K562 (cell line): ENCODE data around the gene GNAT1. TPM values are rescaled to one million over a fixed set of nuclear protein-coding genes. Genes with fewer than 3 reads are reported as not detected.
A peak's percentile ranks its signal among the peaks of the same experiment; 100 is the strongest.

Experiments
- BDP1 ChIP-seq: IDR thresholded peaks from 3 replicates; pipeline ENCODE4 v1.6.1; 2011; ENCODE audit not compliant: insufficient read length, insufficient read depth
- CREB1 ChIP-seq, 2 experiments: sonication (generic) in 1 of 2; formaldehyde crosslinking in 1 of 2; IDR thresholded peaks; 2 replicates each; pipeline versions ENCODE4 v1.6.1 to v1.8.0; 2012 to 2022; ENCODE audit warnings: inconsistent platforms in 1 of 2, mild to moderate bottlenecking in 1 of 2, missing genetic modification reagents in 1 of 2, moderate library complexity in 1 of 2
- CSDE1 ChIP-seq, 2 experiments: fragments of 450-650 bp; IDR thresholded peaks; 2 replicates each; pipeline ENCODE4 v1.6.1; 2016; ENCODE audit warnings: mild to moderate bottlenecking in 1 of 2
- DACH1 ChIP-seq: fragments of 450-650 bp; IDR thresholded peaks from 2 replicates; pipeline ENCODE4 v1.6.1; 2018; ENCODE audit not compliant: partially characterized antibody
- ETV6 ChIP-seq, 3 experiments: fragments of 150-350 bp in 1 of 3; sonication (generic) in 1 of 3; formaldehyde crosslinking in 1 of 3; IDR thresholded peaks; 2 replicates each; pipeline versions ENCODE4 v1.6.1 to v1.8.0; 2014 to 2022; ENCODE audit warnings: borderline replicate concordance in 2 of 3, low read depth in 2 of 3, antibody characterized with exemption in 1 of 3, low read length in 1 of 3, mild to moderate bottlenecking in 1 of 3, missing genetic modification reagents in 1 of 3
- FOXA1 ChIP-seq: fragments of 450-650 bp; IDR thresholded peaks from 2 replicates; pipeline ENCODE4 v1.6.1; 2016; ENCODE audit warnings: mild to moderate bottlenecking, borderline replicate concordance
- FOXM1 ChIP-seq, 2 experiments: fragments of 450-650 bp in 1 of 2; sonication (generic) in 1 of 2; formaldehyde crosslinking in 1 of 2; IDR thresholded peaks; 2 replicates each; pipeline versions ENCODE4 v1.6.1 to v1.9.0; 2017 to 2022; ENCODE audit warnings: low read depth in 2 of 2, mild to moderate bottlenecking in 2 of 2, missing genetic modification reagents in 1 of 2, moderate library complexity in 1 of 2
- FOXP1 ChIP-seq: sonication (generic); formaldehyde crosslinking; IDR thresholded peaks from 2 replicates; pipeline ENCODE4 v1.8.0; 2022; ENCODE audit warnings: mild to moderate bottlenecking, missing genetic modification reagents
- HMG20A ChIP-seq: fragments of 450-650 bp; formaldehyde crosslinking; conservative IDR thresholded peaks from 2 replicates; pipeline ENCODE4 v1.4.0; 2020; ENCODE audit warnings: mild to moderate bottlenecking, mixed read lengths
- HMGN3 ChIP-seq: IDR thresholded peaks from 2 replicates; pipeline ENCODE4 v1.6.1; 2011; ENCODE audit warnings: borderline replicate concordance, low read depth, mild to moderate bottlenecking, mixed read lengths, low read length; ENCODE audit not compliant: insufficient read length; ENCODE audit errors: extremely low read depth
- HNRNPLL ChIP-seq: fragments of 200-400 bp; formaldehyde crosslinking; IDR thresholded peaks from 2 replicates; pipeline ENCODE4 v1.6.1; 2017; ENCODE audit warnings: low read length, low read depth, mild to moderate bottlenecking; ENCODE audit not compliant: poor library complexity, severe bottlenecking
- KAT2B ChIP-seq: IDR thresholded peaks from one replicate; pipeline ENCODE4 v1.6.1; 2012; ENCODE audit warnings: low read depth, mild to moderate bottlenecking, control low read depth, inconsistent platforms, low read length, moderate library complexity
- PHF8 ChIP-seq: fragments of 200-600 bp; sonication (generic); IDR thresholded peaks from 2 replicates; pipeline ENCODE4 v1.6.1; 2012; ENCODE audit warnings: mixed run types, mild to moderate bottlenecking, inconsistent platforms, low read length, moderate library complexity, borderline replicate concordance
- RBM25 ChIP-seq: fragments of 200-400 bp; formaldehyde crosslinking; IDR thresholded peaks from 2 replicates; pipeline ENCODE4 v1.6.1; 2018; ENCODE audit warnings: low read length, low read depth, moderate library complexity; ENCODE audit not compliant: severe bottlenecking
- RNF2 ChIP-seq: sonication (generic); IDR thresholded peaks from 2 replicates; pipeline ENCODE4 v1.6.1; 2016
- TAF1 ChIP-seq: IDR thresholded peaks from 2 replicates; pipeline ENCODE4 v1.6.1; 2011; ENCODE audit warnings: mild to moderate bottlenecking, low read length, moderate library complexity; ENCODE audit not compliant: insufficient read depth, control insufficient read depth, severe bottlenecking; ENCODE audit errors: extremely low read depth
- TBP ChIP-seq: optimal IDR thresholded peaks from 2 replicates; pipeline ENCODE3; 2011; ENCODE audit warnings: low read depth, low read length, improper control_type of control experiment
- TFAM ChIP-seq: fragments of 250-450 bp; sonication (Bioruptor Pico); conservative IDR thresholded peaks from 2 replicates; pipeline ENCODE4 v1.5.0; 2021; ENCODE audit warnings: mild to moderate bottlenecking, moderate library complexity
- THRAP3 ChIP-seq: fragments of 450-650 bp; IDR thresholded peaks from 2 replicates; pipeline ENCODE4 v1.6.1; 2016; ENCODE audit warnings: mild to moderate bottlenecking, inconsistent platforms, borderline replicate concordance
- TRIM28 ChIP-seq: fragments of 450-650 bp; IDR thresholded peaks from 2 replicates; pipeline ENCODE4 v1.6.1; 2017
- WHSC1 ChIP-seq: IDR thresholded peaks from one replicate; pipeline ENCODE4 v1.6.1; 2012; ENCODE audit warnings: low read length, control low read depth, inconsistent platforms
- ZBTB7A ChIP-seq: IDR thresholded peaks from 2 replicates; pipeline ENCODE4 v1.6.1; 2011; ENCODE audit warnings: low read depth, mild to moderate bottlenecking, low read length, moderate library complexity, borderline replicate concordance; ENCODE audit not compliant: control insufficient read depth
- ZSCAN29 ChIP-seq: fragments of 450-650 bp; IDR thresholded peaks from 2 replicates; pipeline ENCODE4 v1.6.1; 2017
- polyA plus RNA-seq, 8 experiments: library from polyadenylated mRNA; depleted of rRNA in 4 of 8; stranded (reverse) in 5 of 8; unstranded in 3 of 8; fragments of >200 nt; fragmentation: Nextera tagmentation in 2 of 8; fragmentation: Illumina TruSeq in 1 of 8; extraction: Ambion mirVana in 2 of 8; extraction: Trizol in 1 of 8; gene quantifications; 2 replicates each; pipeline versions ENCODE4 v1.2.1 to v1.2.3, GENCODE V29; 2011 to 2014; ENCODE audit warnings: inconsistent platforms in 1 of 8, missing spikeins in 1 of 8
- total RNA-seq, 7 experiments: library from RNA; depleted of rRNA in 6 of 7; stranded (reverse); fragments of >200 nt in 6 of 7; fragmentation: Illumina TruSeq in 2 of 7; extraction: Trizol in 2 of 7; gene quantifications; 2 replicates each; pipeline versions ENCODE4 v1.2.1 to v1.2.3, GENCODE V29; 2011 to 2021; ENCODE audit warnings: low replicate concordance in 1 of 7
- TF ChIP-seq, protein P1 (sequence below): fragments of 250-450 bp; sonication (Bioruptor Pico); IDR thresholded peaks from 2 replicates; pipeline ENCODE4 v1.8.0; 2021; ENCODE audit warnings: borderline replicate concordance, mild to moderate bottlenecking, moderate library complexity; ENCODE audit not compliant: poor library complexity, severe bottlenecking
- TF ChIP-seq, protein P2 (sequence below): fragments of 450-650 bp; IDR thresholded peaks from 2 replicates; pipeline ENCODE4 v1.7.1; 2018; ENCODE audit warnings: mild to moderate bottlenecking, low read depth; ENCODE audit not compliant: partially characterized antibody

The GNAT1 gene
- total and polyA plus RNA-seq, 9 of the 15 experiments (the other 6 are each of a cell fraction or from before 2014, with no cell fraction given): not detected

DNA sequence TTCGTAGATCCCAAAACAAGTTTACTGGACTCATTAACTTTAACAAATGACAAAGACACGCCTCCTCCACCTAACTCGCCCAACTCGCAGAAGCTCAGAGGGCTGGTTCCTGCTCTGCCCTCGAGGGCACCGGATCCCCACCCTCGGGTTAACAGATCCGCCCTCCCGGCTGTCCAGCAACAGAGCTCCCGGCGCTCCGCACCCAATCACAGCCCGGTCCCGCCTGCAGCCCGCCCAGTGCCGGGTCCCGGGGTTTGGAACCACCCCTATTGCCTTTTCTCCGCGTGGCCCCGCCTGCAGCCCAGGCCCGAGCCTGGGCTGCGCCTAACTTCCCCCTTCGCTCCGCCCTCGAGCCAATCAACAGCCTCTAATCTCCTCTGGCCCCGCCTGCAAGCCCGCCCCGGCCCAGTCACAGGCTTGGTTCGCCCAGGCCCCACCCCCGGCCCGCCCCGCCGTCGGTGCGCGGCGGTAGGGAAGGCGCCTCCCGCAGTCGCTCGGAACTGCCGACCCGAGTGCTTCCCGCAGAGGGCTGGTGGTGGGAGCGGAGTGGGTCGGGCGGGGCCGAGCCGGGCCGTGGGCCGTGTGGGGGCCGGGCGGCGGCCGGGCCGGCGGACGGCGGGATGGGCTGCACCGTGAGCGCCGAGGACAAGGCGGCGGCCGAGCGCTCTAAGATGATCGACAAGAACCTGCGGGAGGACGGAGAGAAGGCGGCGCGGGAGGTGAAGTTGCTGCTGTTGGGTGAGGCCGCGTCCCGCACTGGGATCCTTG is 44.5 kb downstream of the GNAT1 start, which contains the start of gene GNAI2 (continued):
- TF ChIP-seq TFAM (CRISPR knock-in tag) (no peak), TRIM28 (no peak), RBM25 (peak; percentile 71), ZBTB7A (peak; percentile 20; the same call in 1 of the 2 replicates), HMG20A (CRISPR knock-in tag) (no peak), TAF1 (peak; percentile 91), CSDE1 (IDR thresholded peaks at IDR 0.05) (no peak), ETV6 (IDR thresholded peaks at IDR 0.05; ENCODE audit: borderline replicate concordance in 1 of 2, low read depth in 2 of 2, low read length in 1 of 2) (no peak), ETV6 (CRISPR knock-in tag; IDR thresholded peaks at IDR 0.05; ENCODE audit: borderline replicate concordance) (no peak), PHF8 (peak; percentile 64; the same call in 1 of the 2 replicates), FOXM1 (IDR thresholded peaks at IDR 0.05; ENCODE audit: low read depth) (no peak), FOXM1 (CRISPR knock-in tag; IDR thresholded peaks at IDR 0.05; ENCODE audit: low read depth) (no peak), RNF2 (no peak), WHSC1 (no peak), ZSCAN29 (no peak), BDP1 (no peak), FOXP1 (CRISPR knock-in tag) (no peak), CREB1 (IDR thresholded peaks at IDR 0.05) (no peak), CREB1 (CRISPR knock-in tag; IDR thresholded peaks at IDR 0.05) (0 out of 2 replicates have a peak, but pooled peaks have one; percentile 4), HNRNPLL (peak; percentile 27), HMGN3 (peak; percentile 43), FOXA1 (no peak), DACH1 (no peak), THRAP3 (no peak), TBP (peak; percentile 74), KAT2B (no peak)
- TF ChIP-seq, protein P1, sequence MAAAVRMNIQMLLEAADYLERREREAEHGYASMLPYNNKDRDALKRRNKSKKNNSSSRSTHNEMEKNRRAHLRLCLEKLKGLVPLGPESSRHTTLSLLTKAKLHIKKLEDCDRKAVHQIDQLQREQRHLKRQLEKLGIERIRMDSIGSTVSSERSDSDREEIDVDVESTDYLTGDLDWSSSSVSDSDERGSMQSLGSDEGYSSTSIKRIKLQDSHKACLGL (CRISPR knock-in tag): no peak
- TF ChIP-seq, protein P2, sequence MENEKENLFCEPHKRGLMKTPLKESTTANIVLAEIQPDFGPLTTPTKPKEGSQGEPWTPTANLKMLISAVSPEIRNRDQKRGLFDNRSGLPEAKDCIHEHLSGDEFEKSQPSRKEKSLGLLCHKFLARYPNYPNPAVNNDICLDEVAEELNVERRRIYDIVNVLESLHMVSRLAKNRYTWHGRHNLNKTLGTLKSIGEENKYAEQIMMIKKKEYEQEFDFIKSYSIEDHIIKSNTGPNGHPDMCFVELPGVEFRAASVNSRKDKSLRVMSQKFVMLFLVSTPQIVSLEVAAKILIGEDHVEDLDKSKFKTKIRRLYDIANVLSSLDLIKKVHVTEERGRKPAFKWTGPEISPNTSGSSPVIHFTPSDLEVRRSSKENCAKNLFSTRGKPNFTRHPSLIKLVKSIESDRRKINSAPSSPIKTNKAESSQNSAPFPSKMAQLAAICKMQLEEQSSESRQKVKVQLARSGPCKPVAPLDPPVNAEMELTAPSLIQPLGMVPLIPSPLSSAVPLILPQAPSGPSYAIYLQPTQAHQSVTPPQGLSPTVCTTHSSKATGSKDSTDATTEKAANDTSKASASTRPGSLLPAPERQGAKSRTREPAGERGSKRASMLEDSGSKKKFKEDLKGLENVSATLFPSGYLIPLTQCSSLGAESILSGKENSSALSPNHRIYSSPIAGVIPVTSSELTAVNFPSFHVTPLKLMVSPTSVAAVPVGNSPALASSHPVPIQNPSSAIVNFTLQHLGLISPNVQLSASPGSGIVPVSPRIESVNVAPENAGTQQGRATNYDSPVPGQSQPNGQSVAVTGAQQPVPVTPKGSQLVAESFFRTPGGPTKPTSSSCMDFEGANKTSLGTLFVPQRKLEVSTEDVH: no peak
